Fibroblast of skin of left quadriceps (primary cell): ENCODE results near the gene SULF2.

Source experiments
- DNase-seq, 2 experiments: peaks; one replicate each; pipeline ENCODE4 v3.0.0-alpha.2; 2013; ENCODE audit warnings: low read depth in 2 of 2

The SULF2 gene

DNA sequence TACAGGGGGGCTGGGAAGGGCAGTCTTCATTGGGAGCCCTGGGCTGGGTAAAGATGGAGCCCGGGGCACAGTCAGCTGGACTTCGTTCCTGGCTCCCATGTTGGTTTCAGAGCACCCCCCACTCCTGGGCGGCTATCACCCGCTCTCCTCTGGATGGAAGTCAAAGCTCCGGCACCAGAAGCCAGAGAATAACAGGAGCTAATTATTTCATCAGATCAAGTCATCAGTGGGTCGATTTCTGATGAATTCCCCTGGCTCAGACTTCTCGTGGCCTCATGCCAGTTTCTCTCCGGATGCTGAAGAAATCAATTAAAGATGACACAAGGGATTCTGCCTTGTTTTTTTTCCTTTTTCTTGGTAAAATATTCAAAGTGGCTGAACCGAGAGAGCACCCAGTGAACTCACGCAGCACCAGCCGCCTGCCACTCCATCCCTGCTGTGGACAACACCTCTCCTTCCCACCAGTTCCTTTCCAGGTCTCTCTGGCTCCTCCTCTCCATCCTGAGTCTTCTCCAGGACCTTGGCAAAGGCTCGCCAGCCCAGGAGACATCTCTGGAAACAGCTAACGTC lies 22.5 kb downstream of the SULF2 start:
- peak; percentile 64 to 68 for DNase-seq

GRCh38 chr20:47761482-47762047 lies 23.7 kb downstream of the SULF2 start:
- no peak for DNase-seq

DNA sequence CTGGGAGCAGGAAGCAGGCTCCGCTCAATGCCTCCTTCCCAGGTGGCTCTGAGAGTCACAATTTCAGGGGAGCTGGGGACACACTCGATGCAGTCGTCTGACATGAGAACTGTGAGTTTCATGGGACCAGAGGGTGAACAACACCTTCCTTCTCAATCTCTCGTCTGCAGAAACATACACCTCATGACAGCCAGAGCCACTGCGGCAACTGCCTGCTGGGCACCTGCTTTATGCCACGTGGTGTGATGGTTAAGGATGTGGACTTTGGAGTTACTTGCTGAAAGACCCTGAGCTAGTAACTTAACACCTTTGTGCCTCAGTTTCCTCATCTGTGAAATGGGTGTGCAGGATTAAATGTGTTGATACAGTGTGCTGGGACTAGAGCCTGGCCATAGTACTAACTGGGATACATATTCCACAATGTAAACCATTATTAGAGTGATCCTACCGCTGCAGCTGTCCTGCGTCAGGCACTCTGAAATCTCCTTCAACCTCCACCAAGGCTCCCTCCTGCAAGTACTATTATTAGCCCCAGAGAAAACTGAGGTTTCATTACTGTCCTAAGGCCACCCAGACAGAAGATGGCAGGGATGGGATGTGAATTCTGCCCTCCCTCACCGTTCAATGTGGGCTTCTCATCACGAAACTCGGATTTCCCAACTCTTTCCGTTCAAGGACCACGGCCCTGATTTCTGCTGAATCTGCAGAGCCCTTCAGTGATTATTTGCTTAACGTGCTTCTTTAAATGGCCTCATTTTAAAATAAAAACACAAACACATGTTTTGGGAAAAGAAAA lies 24.4 kb downstream of the SULF2 start:
- no peak for DNase-seq

DNA sequence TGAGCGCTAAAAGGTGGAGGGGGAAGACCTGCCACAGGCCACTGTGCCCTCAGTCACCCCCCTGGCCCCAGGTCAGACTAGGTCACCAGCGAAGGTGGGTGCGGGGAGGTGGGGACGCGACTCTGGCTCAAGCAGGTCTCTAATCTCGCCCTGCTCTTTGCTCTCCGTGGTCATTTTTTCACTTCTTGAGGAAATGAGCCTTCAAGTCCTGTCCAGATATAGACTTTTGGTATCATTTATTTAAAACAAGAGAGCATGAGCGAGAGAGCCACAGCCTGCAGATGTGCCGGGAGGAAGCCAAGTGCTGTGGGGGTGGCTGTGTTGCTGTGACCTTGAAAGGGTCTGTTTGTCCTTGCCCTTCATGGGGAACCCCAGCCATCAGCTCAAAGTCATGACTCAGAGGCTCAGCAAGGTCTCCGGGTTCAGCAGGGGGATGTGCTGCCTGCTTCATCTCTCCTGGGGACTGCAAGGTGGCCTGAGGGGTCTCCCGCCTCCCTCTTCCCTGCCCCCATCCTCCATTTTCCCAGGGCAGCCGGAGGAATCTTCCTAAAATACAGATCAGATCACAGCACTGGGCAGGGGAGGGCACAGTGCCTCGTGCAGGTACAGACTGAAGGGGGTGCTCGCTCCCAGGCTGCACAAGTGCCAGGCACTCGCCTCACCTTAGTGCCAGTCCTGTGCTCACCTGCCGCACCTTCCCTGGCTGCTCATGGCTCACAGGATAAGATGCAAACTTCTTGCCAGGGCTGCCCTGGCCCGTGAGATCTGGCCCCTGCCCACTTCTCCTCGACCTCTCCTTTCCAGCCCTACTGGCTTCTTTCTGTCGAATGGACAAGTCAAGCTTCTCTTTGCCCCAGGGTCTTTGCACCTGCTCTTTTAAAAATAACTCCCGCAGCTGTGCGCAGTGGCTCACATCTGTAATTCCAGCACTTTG lies 26.5 kb downstream of the SULF2 start:
- no peak for DNase-seq

GRCh38 chr20:47757145-47758035 lies 27.9 kb downstream of the SULF2 start:
- no peak for DNase-seq

GRCh38 chr20:47754946-47755652 lies 30.2 kb downstream of the SULF2 start:
- no peak for DNase-seq

- DNase-seq = no peak
Measured at GRCh38 chr20:47754388-47754715, 30.9 kb downstream of the SULF2 start.

GRCh38 chr20:47753576-47754387 lies 31.5 kb downstream of the SULF2 start:
- no peak for DNase-seq

DNA sequence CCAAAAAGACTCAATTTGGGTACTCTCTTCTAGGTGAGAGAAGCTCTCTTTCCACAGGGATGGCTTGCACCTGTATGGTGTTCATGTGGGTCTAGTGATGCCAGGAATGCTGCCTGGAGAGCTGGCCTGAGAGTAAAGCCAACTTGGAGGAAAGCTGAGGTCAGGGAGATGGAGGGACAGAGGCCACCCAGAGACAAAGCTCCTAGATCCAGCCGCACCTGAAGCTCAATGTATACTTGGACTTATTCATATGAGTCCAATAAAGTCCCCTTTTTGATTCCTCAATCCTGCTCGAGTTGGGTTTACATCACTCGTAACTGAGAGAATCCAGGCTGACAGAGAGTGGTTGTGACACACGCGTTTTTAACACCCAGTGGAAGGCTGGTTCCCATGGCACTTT lies 33.8 kb downstream of the SULF2 start:
- DNase-seq = no peak

- DNase-seq = no peak
Measured at GRCh38 chr20:47749339-47749738, 35.9 kb downstream of the SULF2 start.

DNA sequence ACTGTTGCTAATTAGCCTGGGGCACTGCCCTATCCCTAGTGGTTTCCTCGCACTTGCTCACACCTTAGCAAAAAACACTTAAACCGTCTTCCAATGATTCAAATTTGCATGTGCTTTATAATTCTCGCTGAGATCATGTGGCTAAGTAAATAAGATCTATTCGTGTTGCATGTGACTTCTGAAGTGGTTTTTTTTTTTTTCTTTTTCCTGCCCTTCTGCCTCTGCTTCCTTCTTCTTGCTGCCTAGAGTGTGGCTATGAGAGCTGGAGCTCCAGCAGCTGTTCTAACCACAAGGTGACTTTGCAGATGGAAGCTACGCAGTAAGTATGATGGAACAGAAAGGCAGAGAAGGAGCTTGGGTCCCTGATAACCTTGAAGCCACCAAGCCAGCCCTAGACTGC lies 36.5 kb downstream of the SULF2 start:
- no peak for DNase-seq

GRCh38 chr20:47748069-47748468 lies 37.2 kb downstream of the SULF2 start:
- no peak for DNase-seq

- no peak for DNase-seq
Measured at GRCh38 chr20:47747669-47748031, 37.6 kb downstream of the SULF2 start.

GRCh38 chr20:47744803-47745202 lies 40.5 kb downstream of the SULF2 start:
- no peak for DNase-seq

DNA sequence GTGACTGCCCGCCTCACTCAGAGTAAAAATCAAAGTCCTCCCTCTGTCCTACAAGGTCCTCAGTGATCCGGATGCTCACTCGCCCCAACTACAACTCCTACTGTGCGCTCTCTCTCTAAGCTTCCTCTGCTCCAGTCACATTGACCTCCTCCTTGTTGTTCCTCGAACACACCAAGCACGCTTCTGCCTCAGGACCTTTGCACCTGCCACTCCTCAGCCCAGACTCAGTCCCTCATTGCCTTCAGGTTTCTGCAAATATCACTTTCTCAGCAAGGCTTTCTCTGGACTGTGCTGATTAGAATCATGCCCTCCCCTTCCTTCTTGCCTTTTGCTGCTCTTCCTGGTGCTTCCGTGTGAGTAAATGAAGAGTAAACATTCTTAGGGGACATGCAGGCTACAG lies 41.6 kb downstream of the SULF2 start:
- no peak for DNase-seq

- no peak for DNase-seq
Measured at GRCh38 chr20:47741669-47742608, 43.3 kb downstream of the SULF2 start.

- no peak for DNase-seq
Measured at GRCh38 chr20:47740862-47741184, 44.5 kb downstream of the SULF2 start.

DNA sequence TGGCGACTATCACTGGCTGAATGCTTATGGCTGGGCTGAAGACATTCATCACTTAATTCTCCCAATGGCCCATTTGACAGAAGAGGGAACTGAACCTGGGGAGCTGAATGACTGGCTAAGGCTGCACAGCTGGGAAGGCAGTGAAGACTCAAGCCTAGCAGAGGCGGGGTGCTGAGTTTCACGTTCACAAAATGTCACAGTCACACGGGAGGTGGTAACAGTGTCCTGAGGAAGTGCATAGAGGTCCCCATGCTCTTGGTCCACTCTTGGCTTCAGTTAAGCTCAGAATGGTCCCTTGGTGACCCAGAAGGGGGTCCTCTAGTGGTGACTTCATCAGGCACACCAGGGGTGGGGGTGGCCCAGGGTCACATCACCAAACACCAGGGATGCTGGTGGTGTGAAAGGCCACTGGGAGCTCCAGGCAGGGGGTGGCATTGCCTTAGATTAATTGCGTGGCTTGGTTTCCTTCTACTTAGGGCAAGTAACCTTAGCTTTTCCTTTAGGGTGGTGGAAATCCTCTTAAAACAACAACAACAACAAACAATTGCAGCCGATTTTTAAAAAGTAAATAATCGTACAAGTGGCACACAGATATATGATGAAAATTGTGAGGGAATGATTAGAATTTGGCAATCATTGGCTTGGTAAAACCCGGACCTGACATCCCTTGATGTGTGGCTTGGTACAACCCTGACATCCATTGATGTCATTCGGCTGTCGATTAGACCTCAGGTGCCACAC lies 45.0 kb downstream of the SULF2 start:
- no peak for DNase-seq
